HG02943 (cell line): ENCODE measurements around the gene BCL2L13.
"Not testable (repeated sequence)": the region's sequence is repeated elsewhere in the genome, so short reads cannot be mapped to it uniquely, and the experiment has no call there.

Source experiments
- ATAC-seq: cut with Tn5 transposase; IDR thresholded peaks from one replicate; pipeline ENCODE4 v1.9.1; 2021; ENCODE audit warnings: mild to moderate bottlenecking, low read depth, moderate library complexity; ENCODE audit not compliant: unreplicated experiment

BCL2L13 gene

GRCh38 chr22:17751596-17751995, 113.0 kb downstream of the BCL2L13 start:
- no peak for ATAC-seq

DNA sequence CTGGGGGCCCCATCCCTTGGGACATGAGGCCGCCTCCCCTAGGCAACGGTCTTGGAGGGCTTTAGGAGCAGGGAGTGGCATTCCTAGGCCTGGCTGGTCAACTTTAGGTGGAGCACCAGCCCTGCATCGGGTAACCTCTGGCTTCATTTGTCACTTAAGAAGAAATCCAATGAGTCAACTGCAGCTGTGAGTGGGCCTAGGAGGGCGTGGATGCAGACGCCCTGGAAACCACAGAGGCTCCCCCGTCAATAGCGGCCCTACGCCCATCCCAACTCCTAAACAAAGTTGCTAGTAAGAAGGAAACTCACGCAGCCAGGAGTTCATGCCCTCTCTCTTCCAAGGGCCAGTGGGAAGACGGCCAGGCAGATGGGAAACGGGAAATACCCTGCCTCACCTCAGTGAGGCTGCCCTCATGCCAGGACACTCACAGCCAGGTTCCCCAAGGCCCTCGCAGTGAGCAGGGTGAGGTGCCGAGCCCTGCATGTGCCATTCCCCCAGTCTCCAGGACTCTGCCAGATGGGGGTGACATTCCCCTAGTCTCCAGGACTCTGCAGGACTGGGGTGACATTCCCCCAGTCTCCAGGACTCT, 114.9 kb downstream of the BCL2L13 start:
- ATAC-seq: no peak

GRCh38 chr22:17754233-17754925, 115.8 kb downstream of the BCL2L13 start:
- ATAC-seq: no peak

DNA sequence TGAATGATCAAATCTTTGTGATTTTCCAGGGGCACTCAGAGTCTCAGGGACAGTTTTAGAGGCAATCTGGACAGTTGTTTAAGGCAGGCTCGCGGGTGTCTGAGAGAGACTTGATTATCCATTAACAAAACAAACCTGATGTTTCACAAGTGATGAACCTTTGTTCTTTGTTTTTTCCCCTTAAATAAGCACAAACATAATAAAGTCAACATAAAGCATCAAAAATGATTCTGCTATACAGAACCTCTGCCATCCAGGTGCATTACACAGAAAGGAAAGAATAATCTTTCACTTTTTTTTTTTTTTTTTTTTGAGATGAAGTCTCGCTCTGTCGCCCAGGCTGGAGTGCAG, 122.6 kb downstream of the BCL2L13 start:
- ATAC-seq: no peak

DNA sequence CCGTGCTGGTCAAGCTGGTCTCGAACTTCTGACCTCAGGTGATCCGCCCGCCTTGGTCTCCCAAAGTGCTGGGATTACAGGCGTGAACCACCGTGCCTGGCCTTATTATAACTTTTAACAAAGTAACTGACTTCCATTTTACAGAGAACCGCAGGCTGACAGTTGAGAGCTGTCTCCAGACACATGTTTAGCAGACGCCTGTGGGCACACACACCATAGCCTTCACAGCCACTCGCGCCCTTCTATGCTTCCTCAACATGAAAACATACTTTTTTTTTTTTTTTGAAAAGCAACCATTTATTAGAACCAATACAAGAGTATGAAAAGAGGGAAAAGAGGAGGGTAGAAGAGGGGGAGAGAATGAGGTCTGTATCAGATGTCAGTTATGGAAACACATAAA, 124.9 kb downstream of the BCL2L13 start:
- not testable (repeated sequence) for ATAC-seq

- ATAC-seq: no peak
Observed at GRCh38 chr22:17764036-17764435, 125.5 kb downstream of the BCL2L13 start.

DNA sequence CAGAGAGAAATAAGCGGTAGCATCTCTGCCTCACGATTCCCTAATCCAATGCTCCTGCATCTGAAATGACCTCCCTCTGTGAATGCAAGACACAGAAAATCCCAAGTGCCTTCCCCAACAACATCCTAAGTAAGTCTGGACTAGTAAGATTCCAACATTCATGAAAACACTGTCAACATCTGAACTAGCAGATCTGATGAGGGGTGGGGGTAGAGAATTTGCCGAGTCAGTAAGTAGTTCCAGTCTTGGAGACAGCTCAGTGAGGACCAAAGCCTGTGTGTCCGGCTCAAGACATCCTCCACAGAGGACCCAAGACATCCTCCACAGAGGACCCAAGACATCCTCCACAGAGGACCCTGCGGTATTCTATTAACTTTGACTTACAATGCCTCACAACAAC, 126.3 kb downstream of the BCL2L13 start:
- not testable (repeated sequence) for ATAC-seq

GRCh38 chr22:17767233-17768065, 128.9 kb downstream of the BCL2L13 start:
- peak; percentile 77 for ATAC-seq

GRCh38 chr22:17769013-17769715, 130.6 kb downstream of the BCL2L13 start:
- ATAC-seq: no peak

- ATAC-seq: no peak
Observed at GRCh38 chr22:17769716-17770082, 131.1 kb downstream of the BCL2L13 start.

- ATAC-seq: no peak
Observed at GRCh38 chr22:17770180-17771077, 131.9 kb downstream of the BCL2L13 start.

GRCh38 chr22:17772249-17772957, 133.8 kb downstream of the BCL2L13 start:
- no peak for ATAC-seq

- no peak for ATAC-seq
Observed at GRCh38 chr22:17772958-17773605, 134.5 kb downstream of the BCL2L13 start.

DNA sequence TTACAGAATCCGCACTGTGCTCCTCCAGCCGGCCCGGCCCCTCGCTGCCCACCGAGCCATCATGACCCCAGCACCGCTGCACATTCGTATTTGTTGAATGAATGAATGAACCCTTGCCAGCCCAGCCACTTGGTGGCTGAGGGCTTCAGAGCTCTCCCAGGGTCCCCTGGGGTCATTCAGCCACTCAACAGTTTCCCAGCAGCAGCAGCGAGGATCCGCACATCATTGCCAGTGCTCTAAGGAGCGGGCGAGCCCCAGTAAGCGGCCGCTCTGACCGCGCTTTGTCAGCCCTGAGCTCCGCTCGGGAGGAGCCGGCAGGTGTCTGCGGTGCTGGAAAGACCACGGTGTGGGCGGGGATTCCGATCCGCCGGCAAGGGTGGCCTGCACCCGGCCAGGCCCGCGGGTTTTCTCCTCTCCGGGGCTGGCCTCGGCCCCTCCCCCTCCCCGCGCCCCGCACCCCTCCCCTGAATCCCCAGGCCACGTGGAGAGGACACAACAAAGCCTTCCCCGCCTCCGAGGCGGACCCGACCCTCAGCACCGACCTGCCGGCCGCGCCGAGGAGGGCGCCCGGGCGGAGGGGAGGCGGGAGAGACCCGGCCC, 135.1 kb downstream of the BCL2L13 start:
- no peak for ATAC-seq

DNA sequence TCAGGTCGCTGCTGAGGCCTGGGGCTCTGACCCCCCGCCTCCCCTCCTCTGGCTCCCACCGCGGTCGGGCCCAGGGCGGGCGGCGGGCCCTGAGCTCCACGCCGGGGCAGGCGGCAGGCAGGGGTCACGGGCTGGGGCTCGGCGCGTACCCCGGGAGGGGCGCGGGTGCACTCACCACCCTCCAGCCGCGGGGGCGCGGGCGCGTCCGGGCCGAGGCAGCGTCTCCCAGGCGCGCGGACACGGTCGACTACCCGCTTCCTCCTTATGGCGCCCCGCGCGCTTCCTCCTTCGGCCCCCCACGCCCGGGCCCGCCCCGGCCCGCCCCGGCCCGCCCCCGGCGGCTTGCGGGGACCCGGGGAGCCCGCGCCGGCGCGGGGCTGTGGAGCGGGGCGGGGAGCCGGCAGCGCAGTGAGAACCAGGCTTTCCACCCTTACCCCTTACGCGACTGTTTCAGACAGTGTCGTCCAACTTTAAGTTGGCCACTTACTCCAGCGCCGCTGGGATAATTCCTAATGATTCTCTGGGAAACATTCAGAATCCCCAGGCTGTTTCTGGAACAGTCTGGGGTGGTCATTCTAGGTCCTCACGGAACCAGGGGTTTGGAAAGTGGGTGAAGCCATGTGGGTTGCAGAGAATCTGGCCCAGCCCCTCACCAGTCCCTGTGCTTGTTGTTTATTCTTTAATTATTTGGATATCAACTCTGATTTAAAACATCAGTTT, 135.8 kb downstream of the BCL2L13 start, which contains the start of gene BID:
Gene BID (minus strand): TSS at position 264 of the 720 bp plus-strand sequence. CDS start 24,353 bp downstream, outside the sequence.
- ATAC-seq: no peak

- no peak for ATAC-seq
Observed at GRCh38 chr22:17774926-17775685, 136.5 kb downstream of the BCL2L13 start.
